Non-pigmented ciliary epithelial cell (primary cell): ENCODE results near the gene TIGD1.

Experiments
- DNase-seq: peaks from one replicate; pipeline ENCODE4 v3.0.0-alpha.2; 2010; ENCODE audit warnings: low read depth

Gene TIGD1

GRCh38 chr2:232501794-232502390, 48.5 kb downstream of the TIGD1 start:
- DNase-seq: no peak

- no peak for DNase-seq
Measured at GRCh38 chr2:232501331-232501771, 49.0 kb downstream of the TIGD1 start.

- DNase-seq: no peak
Measured at GRCh38 chr2:232498452-232498851, 51.9 kb downstream of the TIGD1 start.
